HepG2 (cell line): ENCODE data around the gene FIZ1. TPM values are rescaled to one million over a fixed set of nuclear protein-coding genes. Genes with fewer than 3 reads are reported as not detected.

Source experiments
- AHDC1 ChIP-seq: sonication (generic); formaldehyde crosslinking; IDR thresholded peaks from 2 replicates; pipeline ENCODE4 v1.5.1; 2020; ENCODE audit warnings: mild to moderate bottlenecking, missing genetic modification reagents, borderline replicate concordance
- CHD2 ChIP-seq: IDR thresholded peaks from 2 replicates; pipeline ENCODE4 v1.6.1; 2011; ENCODE audit warnings: low read depth, low read length, improper control_type of control experiment
- CSRNP2 ChIP-seq: sonication (generic); formaldehyde crosslinking; conservative IDR thresholded peaks from 2 replicates; pipeline ENCODE4 v1.8.0; 2022; ENCODE audit warnings: low read depth, missing genetic modification reagents
- MAZ ChIP-seq, 2 experiments: sonication (generic) in 1 of 2; formaldehyde crosslinking in 1 of 2; IDR thresholded peaks; 2 replicates each; pipeline versions ENCODE4 v1.5.0 to v1.6.1; 2012 to 2020; ENCODE audit warnings: low read depth in 2 of 2, mild to moderate bottlenecking in 2 of 2, borderline replicate concordance in 1 of 2, improper control_type of control experiment in 1 of 2, low read length in 1 of 2, missing genetic modification reagents in 1 of 2, moderate library complexity in 1 of 2
- MTA1 ChIP-seq: sonication (generic); formaldehyde crosslinking; IDR thresholded peaks from 2 replicates; pipeline ENCODE4 v1.4.0; 2020; ENCODE audit warnings: missing genetic modification reagents, mild to moderate bottlenecking, borderline replicate concordance
- PCBP1 ChIP-seq: fragments of 200-400 bp; formaldehyde crosslinking; IDR thresholded peaks from 2 replicates; pipeline ENCODE4 v1.6.1; 2017; ENCODE audit warnings: mild to moderate bottlenecking, low read depth, low read length, borderline replicate concordance
- POGK ChIP-seq: sonication (generic); formaldehyde crosslinking; conservative IDR thresholded peaks from 2 replicates; pipeline ENCODE4 v1.8.0; 2022; ENCODE audit warnings: mild to moderate bottlenecking, moderate library complexity, missing genetic modification reagents
- SMYD3 ChIP-seq: sonication (generic); formaldehyde crosslinking; IDR thresholded peaks from 2 replicates; pipeline ENCODE4 v1.8.1; 2023; ENCODE audit warnings: mild to moderate bottlenecking, missing genetic modification reagents
- ZNF75D ChIP-seq: sonication (generic); formaldehyde crosslinking; IDR thresholded peaks from 2 replicates; pipeline ENCODE4 v1.8.1; 2023; ENCODE audit warnings: missing genetic modification reagents, mild to moderate bottlenecking, borderline replicate concordance
- polyA plus RNA-seq, 8 experiments: library from polyadenylated mRNA; depleted of rRNA in 3 of 8; stranded (reverse) in 7 of 8; unstranded in 1 of 8; fragments of >200 nt; fragmentation: Illumina TruSeq in 4 of 8; extraction: Trizol in 4 of 8; gene quantifications; 2 replicates each; pipeline versions ENCODE4 v1.2.1 to v1.2.3, GENCODE V29; 2011 to 2016; ENCODE audit warnings: low read depth in 4 of 8, missing spikeins in 1 of 8, mixed read lengths in 1 of 8; ENCODE audit not compliant: insufficient read depth in 1 of 8
- total RNA-seq, 5 experiments: library from RNA; depleted of rRNA; stranded (reverse); fragments of >200 nt; fragmentation: Illumina TruSeq; extraction: Trizol; gene quantifications; 2 replicates each; pipeline ENCODE4 v1.2.3, GENCODE V29; 2016; ENCODE audit warnings: low read depth in 1 of 5
- TF ChIP-seq, protein P1 (sequence below), 2 experiments: sonication (generic) in 1 of 2; formaldehyde crosslinking in 1 of 2; IDR thresholded peaks; 2 replicates each; pipeline versions ENCODE4 v1.4.0 to v1.6.1; 2018 to 2020; ENCODE audit warnings: missing genetic modification reagents in 2 of 2, borderline replicate concordance in 1 of 2, low read depth in 1 of 2, mild to moderate bottlenecking in 1 of 2, missing biosample characterization in 1 of 2
- TF ChIP-seq, protein P2 (sequence below): fragments of 450-650 bp; IDR thresholded peaks from 2 replicates; pipeline ENCODE4 v1.6.1; 2016
- TF ChIP-seq, protein P3 (sequence below): sonication (generic); formaldehyde crosslinking; IDR thresholded peaks from 2 replicates; pipeline ENCODE4 v1.8.1; 2023; ENCODE audit warnings: mild to moderate bottlenecking, inconsistent platforms, moderate library complexity, missing genetic modification reagents, borderline replicate concordance

The FIZ1 gene
- total and polyA plus RNA-seq, 2 of the 13 experiments (the other 11 are each of a cell fraction or from before 2014, with no cell fraction given) = 3.6 to 5.9 TPM

- no peak for TF ChIP-seq AHDC1 (CRISPR knock-in tag)
- no peak for TF ChIP-seq CHD2
- peak; percentile 91 for TF ChIP-seq MAZ (IDR thresholded peaks at IDR 0.05; ENCODE audit: borderline replicate concordance, low read depth, low read length)
- TF ChIP-seq MAZ (CRISPR knock-in tag; IDR thresholded peaks at IDR 0.05; ENCODE audit: low read depth) = peak; percentile 92
- TF ChIP-seq, protein P1, sequence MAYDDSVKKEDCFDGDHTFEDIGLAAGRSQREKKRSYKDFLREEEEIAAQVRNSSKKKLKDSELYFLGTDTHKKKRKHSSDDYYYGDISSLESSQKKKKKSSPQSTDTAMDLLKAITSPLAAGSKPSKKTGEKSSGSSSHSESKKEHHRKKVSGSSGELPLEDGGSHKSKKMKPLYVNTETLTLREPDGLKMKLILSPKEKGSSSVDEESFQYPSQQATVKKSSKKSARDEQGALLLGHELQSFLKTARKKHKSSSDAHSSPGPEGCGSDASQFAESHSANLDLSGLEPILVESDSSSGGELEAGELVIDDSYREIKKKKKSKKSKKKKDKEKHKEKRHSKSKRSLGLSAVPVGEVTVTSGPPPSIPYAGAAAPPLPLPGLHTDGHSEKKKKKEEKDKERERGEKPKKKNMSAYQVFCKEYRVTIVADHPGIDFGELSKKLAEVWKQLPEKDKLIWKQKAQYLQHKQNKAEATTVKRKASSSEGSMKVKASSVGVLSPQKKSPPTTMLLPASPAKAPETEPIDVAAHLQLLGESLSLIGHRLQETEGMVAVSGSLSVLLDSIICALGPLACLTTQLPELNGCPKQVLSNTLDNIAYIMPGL (CRISPR knock-in tag; IDR thresholded peaks at IDR 0.05; ENCODE audit: borderline replicate concordance in 1 of 2, low read depth in 1 of 2) = peak; percentile 20 to 78; a peak in 2 of 4 replicates
- TF ChIP-seq, protein P2, sequence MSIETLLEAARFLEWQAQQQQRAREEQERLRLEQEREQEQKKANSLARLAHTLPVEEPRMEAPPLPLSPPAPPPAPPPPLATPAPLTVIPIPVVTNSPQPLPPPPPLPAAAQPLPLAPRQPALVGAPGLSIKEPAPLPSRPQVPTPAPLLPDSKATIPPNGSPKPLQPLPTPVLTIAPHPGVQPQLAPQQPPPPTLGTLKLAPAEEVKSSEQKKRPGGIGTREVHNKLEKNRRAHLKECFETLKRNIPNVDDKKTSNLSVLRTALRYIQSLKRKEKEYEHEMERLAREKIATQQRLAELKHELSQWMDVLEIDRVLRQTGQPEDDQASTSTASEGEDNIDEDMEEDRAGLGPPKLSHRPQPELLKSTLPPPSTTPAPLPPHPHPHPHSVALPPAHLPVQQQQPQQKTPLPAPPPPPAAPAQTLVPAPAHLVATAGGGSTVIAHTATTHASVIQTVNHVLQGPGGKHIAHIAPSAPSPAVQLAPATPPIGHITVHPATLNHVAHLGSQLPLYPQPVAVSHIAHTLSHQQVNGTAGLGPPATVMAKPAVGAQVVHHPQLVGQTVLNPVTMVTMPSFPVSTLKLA = no peak
- peak; percentile 55; the same call in 1 of the 2 replicates for TF ChIP-seq MTA1 (CRISPR knock-in tag)
- no peak for TF ChIP-seq ZNF75D (CRISPR knock-in tag)
- peak; percentile 89 for TF ChIP-seq PCBP1
- TF ChIP-seq, protein P3, sequence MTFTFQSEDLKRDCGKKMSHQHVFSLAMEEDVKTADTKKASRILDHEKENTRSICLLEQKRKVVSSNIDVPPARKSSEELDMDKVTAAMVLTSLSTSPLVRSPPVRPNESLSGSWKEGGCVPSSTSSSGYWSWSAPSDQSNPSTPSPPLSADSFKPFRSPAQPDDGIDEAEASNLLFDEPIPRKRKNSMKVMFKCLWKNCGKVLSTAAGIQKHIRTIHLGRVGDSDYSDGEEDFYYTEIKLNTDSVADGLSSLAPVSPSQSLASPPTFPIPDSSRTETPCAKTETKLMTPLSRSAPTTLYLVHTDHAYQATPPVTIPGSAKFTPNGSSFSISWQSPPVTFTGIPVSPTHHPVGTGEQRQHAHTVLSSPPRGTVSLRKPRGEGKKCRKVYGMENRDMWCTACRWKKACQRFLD (CRISPR knock-in tag) = peak; percentile 42; the same call in 1 of the 2 replicates
- no peak for TF ChIP-seq POGK (CRISPR knock-in tag)
- no peak for TF ChIP-seq CSRNP2
- TF ChIP-seq SMYD3 = no peak
Observed at GRCh38 chr19:55580628-55581144, 18.6 kb downstream of the FIZ1 start, which contains the start of gene ZNF579 (continued).
